Mesendoderm (in vitro differentiated cells): ENCODE measurements around the gene FRY.
A peak's percentile ranks its signal among the peaks of the same experiment; 100 is the strongest.

Source experiments
- DNase-seq: peaks from one replicate; pipeline ENCODE4 v3.0.0; 2013
- H2AK5ac ChIP-seq: 2 replicates; pipeline ENCODE4 v1.6.1; 2013; ENCODE audit warnings: low read length, inconsistent platforms
- H2BK120ac ChIP-seq: 2 replicates; pipeline ENCODE4 v1.6.1; 2013; ENCODE audit warnings: low read depth, mild to moderate bottlenecking, low read length, moderate library complexity, mixed read lengths
- H2BK15ac ChIP-seq: replicated peaks from 2 replicates; pipeline ENCODE4 v1.6.1; 2013; ENCODE audit warnings: low read depth, mild to moderate bottlenecking, moderate library complexity
- H2BK5ac ChIP-seq: 2 replicates; pipeline ENCODE4 v1.6.1; 2013; ENCODE audit warnings: low read length, inconsistent platforms
- H3K18ac ChIP-seq: 2 replicates; pipeline ENCODE4 v1.6.1; 2013; ENCODE audit warnings: mild to moderate bottlenecking, low read length, mixed read lengths
- H3K23ac ChIP-seq: one replicate; pipeline ENCODE4 v1.6.1; 2013; ENCODE audit warnings: low read length
- H3K27ac ChIP-seq: 2 replicates; pipeline ENCODE4 v1.5.1; 2013; ENCODE audit warnings: low read depth, mild to moderate bottlenecking, inconsistent platforms, low read length, moderate library complexity
- H3K27me3 ChIP-seq: 2 replicates; pipeline ENCODE4 v1.6.1; 2013; ENCODE audit warnings: low read length, control low read depth, mild to moderate bottlenecking, inconsistent platforms; ENCODE audit not compliant: insufficient read depth, poor library complexity
- H3K36me3 ChIP-seq: 2 replicates; pipeline ENCODE4 v1.6.1; 2013; ENCODE audit warnings: low read length, inconsistent platforms; ENCODE audit not compliant: control insufficient read depth, insufficient read depth
- H3K4ac ChIP-seq: one replicate; pipeline ENCODE4 v1.6.1; 2013; ENCODE audit warnings: low read depth, mild to moderate bottlenecking, low read length, moderate library complexity
- H3K4me1 ChIP-seq: 2 replicates; pipeline ENCODE4 v1.6.1; 2013; ENCODE audit warnings: low read depth, low read length, inconsistent platforms; ENCODE audit not compliant: control insufficient read depth
- H3K4me2 ChIP-seq: 2 replicates; pipeline ENCODE4 v1.6.1; 2013; ENCODE audit warnings: low read length
- H3K4me3 ChIP-seq: 2 replicates; pipeline ENCODE4 v1.5.1; 2013; ENCODE audit warnings: mild to moderate bottlenecking, low read length
- H3K56ac ChIP-seq: one replicate; pipeline ENCODE4 v1.6.1; 2013; ENCODE audit warnings: low read length
- H3K79me1 ChIP-seq: 2 replicates; pipeline ENCODE4 v1.6.1; 2013; ENCODE audit warnings: low read length, inconsistent platforms
- H3K79me2 ChIP-seq: 2 replicates; pipeline ENCODE4 v1.6.1; 2013; ENCODE audit warnings: mild to moderate bottlenecking, low read length; ENCODE audit not compliant: control insufficient read depth, insufficient read depth
- H3K9ac ChIP-seq: 2 replicates; pipeline ENCODE4 v1.6.1; 2013; ENCODE audit warnings: low read length, inconsistent platforms
- H4K5ac ChIP-seq: one replicate; pipeline ENCODE4 v1.6.1; 2013; ENCODE audit warnings: low read length
- H4K8ac ChIP-seq: one replicate; pipeline ENCODE4 v1.6.1; 2013; ENCODE audit warnings: low read depth, mild to moderate bottlenecking, control low read depth, low read length, moderate library complexity
- WGBS: extraction: QIAGEN DNeasy Blood & Tissue Kit; methylation state at CpG from one replicate; pipeline ENCODE4 v1.1.7; 2013; ENCODE audit warnings: low lambda C conversion rate, missing lambda C conversion rate; ENCODE audit not compliant: insufficient coverage; ENCODE audit errors: extremely low coverage; 5-methylcytosine and 5-hydroxymethylcytosine counted together

FRY gene

DNA sequence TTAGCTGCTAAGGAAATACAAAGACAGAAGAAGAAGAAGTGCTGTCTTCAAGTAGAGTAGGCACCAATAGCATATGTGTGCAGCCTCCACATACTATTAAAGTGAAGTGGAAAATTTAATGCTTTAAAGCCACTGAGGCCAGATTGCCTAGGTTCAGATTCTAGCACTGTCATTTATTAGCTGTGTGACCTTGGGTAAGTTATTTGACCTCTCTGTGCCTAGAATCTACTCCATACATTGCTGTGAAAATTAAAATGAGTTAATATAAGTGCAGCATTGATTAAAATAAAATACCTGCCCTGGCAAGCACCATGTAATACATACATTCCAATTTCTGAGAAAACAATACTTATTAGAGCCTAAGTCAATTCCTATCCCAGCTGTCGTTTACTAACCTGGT, 110.5 kb downstream of the FRY start:
- Histone ChIP-seq H3K18ac (no peak overlapping the region), H3K56ac (no peak overlapping the region), H3K23ac (no peak overlapping the region), H2BK120ac (no peak overlapping the region), H2BK15ac (no peak overlapping the region), H3K4me2 (no peak overlapping the region), H3K4me1 (no peaks in the 10 kb centered on the region), H3K27me3 (no peaks in the 10 kb centered on the region), H3K79me2 (no peaks in the 10 kb centered on the region), H3K79me1 (no peaks in the 10 kb centered on the region), H2BK5ac (no peak overlapping the region), H3K4me3 (no peak overlapping the region), H3K36me3 (no peaks in the 10 kb centered on the region), H4K8ac (no peak overlapping the region), H3K9ac (no peak overlapping the region), H4K5ac (no peak overlapping the region), H2AK5ac (no peak overlapping the region), H3K27ac (no peak overlapping the region), H3K4ac (no peak overlapping the region)
- no CpG with 5 or more reads among the region's 1 CpG for WGBS
- no peak for DNase-seq

DNA sequence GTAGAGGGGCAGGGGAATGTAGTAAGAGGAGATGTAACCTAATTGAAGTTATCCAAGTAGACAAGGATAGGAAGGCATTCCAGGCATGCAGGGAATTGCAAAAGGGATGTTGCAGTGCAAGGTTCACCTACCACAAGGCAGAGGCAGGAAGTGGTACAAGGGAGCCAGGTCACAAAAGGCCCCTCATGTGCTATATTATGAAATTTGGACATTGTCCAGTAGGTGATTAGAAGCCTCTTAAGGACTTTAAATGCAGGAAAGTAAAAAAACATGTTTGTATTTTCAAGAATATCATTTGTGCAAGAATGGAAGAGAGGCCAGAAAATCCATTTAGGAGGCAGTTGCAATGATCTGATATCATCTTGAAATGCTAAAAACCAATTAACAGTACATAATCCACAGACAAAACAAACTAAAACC, 111.4 kb downstream of the FRY start:
- Histone ChIP-seq H3K56ac (no peak overlapping the region), H3K4me2 (no peak overlapping the region), H4K8ac (no peak overlapping the region), H3K27me3 (no peaks in the 10 kb centered on the region), H2AK5ac (no peak overlapping the region), H2BK5ac (no peak overlapping the region), H3K23ac (no peak overlapping the region), H3K18ac (no peak overlapping the region), H2BK120ac (no peak overlapping the region), H3K79me2 (no peaks in the 10 kb centered on the region), H4K5ac (no peak overlapping the region), H3K9ac (no peak overlapping the region), H3K27ac (no peak overlapping the region), H3K4me1 (no peaks in the 10 kb centered on the region), H3K4me3 (no peak overlapping the region), H3K36me3 (no peaks in the 10 kb centered on the region), H3K4ac (no peak overlapping the region), H3K79me1 (no peaks in the 10 kb centered on the region), H2BK15ac (no peak overlapping the region)
- peak; percentile 90 for DNase-seq

DNA sequence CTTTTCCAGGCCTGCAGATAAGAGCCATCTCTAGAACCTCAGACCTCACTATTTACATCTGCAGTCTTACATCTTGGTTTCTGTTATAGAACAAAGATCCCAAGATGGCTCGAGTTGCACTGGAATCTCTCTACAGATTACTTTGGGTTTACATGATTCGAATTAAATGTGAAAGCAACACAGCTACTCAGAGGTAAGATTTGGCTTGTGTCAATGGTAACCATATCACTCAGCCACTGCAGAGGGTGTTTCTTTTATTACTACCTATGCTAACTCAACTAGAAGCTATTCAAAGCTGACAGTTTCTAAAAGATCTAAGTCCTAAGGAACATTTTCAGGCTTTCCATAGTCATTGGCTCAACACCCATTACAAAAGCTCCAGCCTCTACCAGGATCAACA, 115.6 kb downstream of the FRY start:
- Histone ChIP-seq H3K27me3 (no peaks in the 10 kb centered on the region), H3K18ac (no peak overlapping the region), H3K4me3 (no peak overlapping the region), H4K8ac (no peak overlapping the region), H3K27ac (no peak overlapping the region), H3K79me2 (no peaks in the 10 kb centered on the region), H3K56ac (no peak overlapping the region), H2BK5ac (no peak overlapping the region), H3K23ac (no peak overlapping the region), H3K36me3 (no peaks in the 10 kb centered on the region), H2AK5ac (no peak overlapping the region), H3K9ac (no peak overlapping the region), H3K79me1 (no peaks in the 10 kb centered on the region), H3K4me2 (no peak overlapping the region), H4K5ac (no peak overlapping the region), H2BK15ac (no peak overlapping the region), H3K4me1 (no peaks in the 10 kb centered on the region), H2BK120ac (no peak overlapping the region), H3K4ac (no peak overlapping the region)
- WGBS = no CpG with 5 or more reads among the region's 2 CpGs
- DNase-seq = no peak

DNA sequence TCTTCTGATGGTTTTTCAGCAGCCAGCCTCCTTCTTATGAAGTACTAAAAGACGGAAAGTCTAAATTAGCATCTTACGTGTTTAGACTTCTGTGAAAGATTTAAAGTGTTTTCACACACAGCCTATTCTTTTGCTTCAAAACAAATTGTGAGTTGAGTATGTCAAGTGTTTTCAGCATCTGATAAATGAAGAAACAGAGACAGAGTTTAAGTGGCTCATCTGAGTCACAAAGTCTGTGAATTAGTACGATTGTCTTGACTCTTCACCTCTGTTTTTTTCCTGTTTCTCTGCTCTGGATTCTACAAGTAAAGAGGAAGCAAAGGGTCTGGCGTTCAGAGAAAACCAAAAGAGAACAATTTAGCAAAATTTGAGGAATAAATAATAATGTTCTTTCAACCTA, 116.4 kb downstream of the FRY start:
- no peak overlapping the region for H3K27ac ChIP-seq
- H3K56ac ChIP-seq = no peak overlapping the region
- H3K4me2 ChIP-seq = no peak overlapping the region
- no peak overlapping the region for H3K4me3 ChIP-seq
- no peaks in the 10 kb centered on the region for H3K27me3 ChIP-seq
- no peak for DNase-seq
- no peak overlapping the region for H3K4ac ChIP-seq
- WGBS = no CpG with 5 or more reads among the region's 4 CpGs
- no peak overlapping the region for H2BK120ac ChIP-seq
- H3K18ac ChIP-seq = no peak overlapping the region
- no peak overlapping the region for H2BK15ac ChIP-seq
- H4K5ac ChIP-seq = no peak overlapping the region
- no peaks in the 10 kb centered on the region for H3K4me1 ChIP-seq
- no peaks in the 10 kb centered on the region for H3K36me3 ChIP-seq
- H3K79me1 ChIP-seq = no peaks in the 10 kb centered on the region
- no peak overlapping the region for H3K23ac ChIP-seq
- no peak overlapping the region for H3K9ac ChIP-seq
- H4K8ac ChIP-seq = no peak overlapping the region
- H3K79me2 ChIP-seq = no peaks in the 10 kb centered on the region
- no peak overlapping the region for H2AK5ac ChIP-seq
- H2BK5ac ChIP-seq = no peak overlapping the region

DNA sequence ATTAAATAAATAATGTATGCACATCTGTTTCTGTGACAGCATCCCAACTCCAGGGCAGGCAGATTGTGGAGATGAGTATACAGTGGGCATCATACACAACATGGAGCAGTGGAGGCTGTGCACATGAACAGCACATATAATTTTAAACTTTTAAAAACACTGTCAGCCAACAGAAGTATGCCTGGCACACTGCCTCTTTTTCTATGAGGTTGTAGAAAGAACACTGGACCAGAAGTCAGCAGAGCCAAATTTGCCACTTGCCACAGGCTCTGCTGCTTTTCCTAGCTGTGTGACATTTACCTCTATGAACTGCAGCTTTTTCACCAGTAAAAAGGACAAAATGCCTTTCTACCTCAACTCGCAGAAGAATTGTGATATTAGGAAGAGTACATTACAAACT, 118.7 kb downstream of the FRY start:
- Histone ChIP-seq H2BK15ac (no peak overlapping the region), H3K4ac (no peak overlapping the region), H3K56ac (no peak overlapping the region), H2BK5ac (no peak overlapping the region), H3K79me1 (no peaks in the 10 kb centered on the region), H4K5ac (no peak overlapping the region), H3K23ac (no peak overlapping the region), H3K4me1 (no peaks in the 10 kb centered on the region), H3K27me3 (no peaks in the 10 kb centered on the region), H2AK5ac (no peak overlapping the region), H3K27ac (no peak overlapping the region), H3K18ac (no peak overlapping the region), H3K4me3 (no peak overlapping the region), H4K8ac (no peak overlapping the region), H2BK120ac (no peak overlapping the region), H3K36me3 (no peaks in the 10 kb centered on the region), H3K79me2 (no peaks in the 10 kb centered on the region), H3K4me2 (no peak overlapping the region), H3K9ac (no peak overlapping the region)
- WGBS = no CpG with 5 or more reads among the region's 1 CpG
- DNase-seq = no peak

DNA sequence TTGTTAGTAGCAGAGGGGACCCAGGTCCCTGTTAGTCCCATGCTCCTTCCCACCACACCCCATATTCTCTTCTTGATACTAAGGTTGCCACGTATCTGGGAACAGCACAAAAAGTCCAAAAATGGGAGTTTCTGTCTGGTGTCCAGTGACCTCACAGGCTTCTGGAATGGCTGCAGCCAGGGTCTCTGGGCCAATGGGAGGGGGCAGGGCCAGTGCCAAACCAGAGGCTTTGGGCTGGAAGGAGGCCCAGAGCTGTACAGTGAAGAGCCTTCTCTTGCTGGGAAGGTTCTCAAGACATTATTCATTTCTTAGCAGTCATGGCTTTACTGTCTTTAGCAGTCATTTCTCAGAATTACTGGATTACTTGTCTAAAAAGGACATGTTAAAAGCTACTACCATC, 119.2 kb downstream of the FRY start:
- H3K9ac ChIP-seq = no peak overlapping the region
- H2BK15ac ChIP-seq = no peak overlapping the region
- H4K5ac ChIP-seq = no peak overlapping the region
- no peak overlapping the region for H3K23ac ChIP-seq
- no peak overlapping the region for H3K56ac ChIP-seq
- no peak overlapping the region for H3K27ac ChIP-seq
- no peaks in the 10 kb centered on the region for H3K79me1 ChIP-seq
- no peak overlapping the region for H2BK5ac ChIP-seq
- no peaks in the 10 kb centered on the region for H3K79me2 ChIP-seq
- no peak for DNase-seq
- no peak overlapping the region for H2AK5ac ChIP-seq
- H3K4me1 ChIP-seq = no peaks in the 10 kb centered on the region
- no peak overlapping the region for H3K18ac ChIP-seq
- H2BK120ac ChIP-seq = no peak overlapping the region
- H3K36me3 ChIP-seq = no peaks in the 10 kb centered on the region
- no peaks in the 10 kb centered on the region for H3K27me3 ChIP-seq
- H3K4me3 ChIP-seq = no peak overlapping the region
- no peak overlapping the region for H4K8ac ChIP-seq
- no peak overlapping the region for H3K4me2 ChIP-seq
- H3K4ac ChIP-seq = no peak overlapping the region
- WGBS = no CpG with 5 or more reads among the region's 1 CpG
